AG10803 (cell line): ENCODE data around the gene PTTG1.

Experiments
- DNase-seq: peaks from one replicate; pipeline ENCODE4 v3.0.0; 2010; ENCODE audit warnings: low read depth
- H3K4me3 ChIP-seq: 2 replicates; pipeline ENCODE4 v1.5.1; 2011; ENCODE audit warnings: mild to moderate bottlenecking, low read length, control low read depth
- TF ChIP-seq, protein P1 (sequence below): conservative IDR thresholded peaks from 2 replicates; pipeline ENCODE4 v1.5.1; 2011; ENCODE audit warnings: mild to moderate bottlenecking, low read length, control low read depth, inconsistent platforms

Gene PTTG1

DNA sequence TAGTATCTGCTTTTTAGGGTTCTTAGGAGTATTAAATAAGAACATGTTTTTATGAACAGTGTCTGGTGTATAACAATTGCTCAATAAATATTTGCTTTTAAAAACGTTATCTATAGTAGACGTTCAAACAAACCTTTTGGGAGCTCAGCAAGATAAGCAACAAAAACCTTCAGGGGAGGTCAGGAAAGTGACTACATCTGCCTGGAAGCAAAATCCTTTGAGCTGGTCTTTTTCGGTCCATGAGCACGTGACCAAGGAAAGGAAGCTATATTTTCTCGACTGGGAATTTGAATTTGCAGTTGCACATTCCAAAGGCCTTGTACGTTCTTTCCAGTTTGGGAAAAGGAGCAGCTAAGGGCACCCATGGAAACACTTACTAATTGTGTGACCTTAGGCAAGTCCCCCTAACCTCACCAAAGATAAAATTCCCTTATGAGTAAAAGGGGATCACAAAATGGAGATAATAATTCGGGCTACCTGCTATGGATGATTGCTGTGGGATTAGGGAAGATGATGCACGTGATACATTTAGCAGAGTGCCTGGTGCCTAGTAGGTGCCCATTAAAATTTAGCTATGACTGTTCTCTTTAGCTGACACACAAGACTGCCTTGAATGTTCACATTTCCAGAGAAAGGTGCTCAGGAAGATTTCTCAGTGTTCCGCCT is 45.4 kb downstream of the PTTG1 start:
- no peak overlapping the region for H3K4me3 ChIP-seq
- TF ChIP-seq, protein P1, sequence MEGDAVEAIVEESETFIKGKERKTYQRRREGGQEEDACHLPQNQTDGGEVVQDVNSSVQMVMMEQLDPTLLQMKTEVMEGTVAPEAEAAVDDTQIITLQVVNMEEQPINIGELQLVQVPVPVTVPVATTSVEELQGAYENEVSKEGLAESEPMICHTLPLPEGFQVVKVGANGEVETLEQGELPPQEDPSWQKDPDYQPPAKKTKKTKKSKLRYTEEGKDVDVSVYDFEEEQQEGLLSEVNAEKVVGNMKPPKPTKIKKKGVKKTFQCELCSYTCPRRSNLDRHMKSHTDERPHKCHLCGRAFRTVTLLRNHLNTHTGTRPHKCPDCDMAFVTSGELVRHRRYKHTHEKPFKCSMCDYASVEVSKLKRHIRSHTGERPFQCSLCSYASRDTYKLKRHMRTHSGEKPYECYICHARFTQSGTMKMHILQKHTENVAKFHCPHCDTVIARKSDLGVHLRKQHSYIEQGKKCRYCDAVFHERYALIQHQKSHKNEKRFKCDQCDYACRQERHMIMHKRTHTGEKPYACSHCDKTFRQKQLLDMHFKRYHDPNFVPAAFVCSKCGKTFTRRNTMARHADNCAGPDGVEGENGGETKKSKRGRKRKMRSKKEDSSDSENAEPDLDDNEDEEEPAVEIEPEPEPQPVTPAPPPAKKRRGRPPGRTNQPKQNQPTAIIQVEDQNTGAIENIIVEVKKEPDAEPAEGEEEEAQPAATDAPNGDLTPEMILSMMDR: no peak
- DNase-seq: no peak

DNA sequence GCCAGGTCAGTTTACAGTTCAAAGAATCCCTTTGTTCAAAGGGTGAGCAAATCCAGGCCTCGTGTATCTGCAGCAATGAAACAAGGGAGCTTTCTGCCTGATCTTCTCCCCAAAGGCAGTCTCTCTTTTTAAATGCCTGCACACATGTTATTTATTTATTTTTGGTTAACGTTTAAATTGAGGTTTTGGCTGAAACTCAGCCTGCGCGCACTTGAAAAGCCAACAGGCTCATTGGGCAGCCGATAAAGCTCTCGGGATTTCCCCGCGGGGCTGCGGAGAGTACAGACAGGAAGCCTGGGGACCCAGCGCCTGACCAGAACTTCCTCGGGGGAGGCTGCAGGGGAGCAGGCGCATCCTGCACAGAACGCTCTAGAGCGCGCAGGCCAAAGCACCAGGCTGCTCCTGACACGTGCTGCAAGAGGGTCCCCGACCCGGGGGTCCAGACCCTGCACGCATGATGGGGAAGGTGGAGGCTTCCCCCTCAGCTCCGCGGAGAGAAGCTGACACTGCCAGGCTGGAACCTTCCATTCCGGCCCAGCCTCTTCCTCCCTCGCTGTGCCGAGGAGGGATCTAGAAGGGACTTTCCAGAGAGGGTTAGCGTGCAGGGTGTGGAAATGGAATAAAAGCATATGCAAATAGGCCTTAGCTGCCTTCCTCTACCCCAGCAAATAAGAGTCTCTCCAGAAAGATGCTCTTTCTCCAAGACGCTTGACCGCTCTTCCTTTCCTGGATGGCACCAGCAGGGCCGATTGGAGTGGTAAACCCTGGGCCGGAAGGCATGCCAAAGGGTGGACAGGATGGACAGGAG is 46.1 kb downstream of the PTTG1 start:
- H3K4me3 ChIP-seq: peak overlapping the region; percentile 41
- DNase-seq: peak; percentile 70

DNA sequence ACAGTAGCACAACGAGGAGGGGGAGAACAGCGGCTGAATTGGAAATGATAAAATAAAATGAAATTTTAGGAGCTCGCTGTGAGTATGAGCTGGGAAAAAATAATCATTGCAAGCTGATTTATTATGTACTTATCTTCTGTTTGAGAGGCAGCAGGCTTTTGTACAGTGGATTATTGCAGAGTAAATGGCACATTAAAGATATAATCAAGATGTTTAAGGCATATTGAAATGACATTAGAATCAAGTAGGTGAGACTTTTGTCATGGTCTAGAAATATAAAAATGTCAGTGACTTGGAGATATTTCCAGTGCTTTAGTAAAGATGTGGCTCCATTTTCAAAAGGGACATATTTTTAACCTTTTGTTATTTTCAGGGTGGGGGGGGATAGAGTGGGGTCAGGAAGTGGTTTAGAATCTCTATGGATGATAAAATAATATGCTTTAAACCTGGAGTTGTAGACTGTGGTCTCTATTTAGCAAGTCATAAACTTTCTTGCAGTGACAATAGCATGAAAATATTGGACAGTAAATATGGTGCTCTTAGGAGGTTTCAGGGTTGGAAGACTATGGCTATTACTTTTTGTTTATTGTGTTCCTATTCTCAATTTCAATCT is 46.8 kb downstream of the PTTG1 start:
- DNase-seq: no peak
- TF ChIP-seq, protein P1: no peak
- no peak overlapping the region for H3K4me3 ChIP-seq

More for the DNA sequence above, 46.1 kb downstream of the PTTG1 start:
- TF ChIP-seq, protein P1: no peak

DNA sequence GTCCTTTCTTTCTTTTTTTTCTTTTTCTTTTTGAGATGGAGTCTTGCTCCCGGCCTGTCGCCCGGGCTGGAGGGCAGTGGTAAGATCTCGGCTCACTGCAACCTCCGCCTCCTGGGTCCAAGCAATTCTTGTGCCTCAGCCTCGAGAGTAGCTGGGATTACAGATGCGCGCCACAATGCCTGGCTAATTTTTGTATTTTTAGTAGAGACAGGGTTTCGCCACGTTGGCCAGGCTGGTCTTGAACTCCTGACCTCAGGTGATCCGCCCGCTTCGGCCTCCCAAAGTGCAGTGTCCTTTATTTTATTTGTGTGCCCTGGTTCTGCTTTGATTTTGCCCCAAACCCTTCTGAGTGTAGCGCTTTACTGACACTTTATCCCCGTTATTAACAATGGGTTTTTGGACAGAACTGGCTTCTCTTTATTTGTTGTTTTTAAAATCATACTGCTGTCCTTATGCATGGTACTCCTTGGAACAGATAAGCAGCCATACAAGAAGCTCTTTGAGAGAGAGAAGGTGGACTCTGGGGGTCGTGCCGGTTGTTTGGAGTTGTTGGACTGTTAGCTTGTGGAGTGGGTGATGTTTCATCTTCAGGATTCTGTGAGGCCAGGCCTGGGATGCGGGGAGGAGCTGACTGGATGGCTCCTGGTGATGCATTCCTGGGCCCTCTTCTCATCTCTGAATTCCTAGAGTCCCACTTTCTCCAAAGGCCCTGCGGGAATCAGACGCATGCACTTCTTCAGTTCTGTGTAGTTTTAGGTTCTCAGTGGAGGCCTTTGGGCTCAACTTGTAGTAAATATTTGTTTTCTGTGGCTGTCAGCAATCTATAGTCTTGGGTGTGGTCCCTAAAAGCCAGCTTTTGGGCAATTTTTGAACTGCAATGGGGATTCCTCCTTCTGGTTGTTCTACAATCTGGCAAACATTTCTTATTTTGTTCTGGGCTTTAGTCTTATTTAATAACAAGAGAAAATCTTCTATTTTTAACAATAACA is 47.8 kb downstream of the PTTG1 start:
- DNase-seq: no peak
- no peak overlapping the region for H3K4me3 ChIP-seq
- TF ChIP-seq, protein P1: no peak

DNA sequence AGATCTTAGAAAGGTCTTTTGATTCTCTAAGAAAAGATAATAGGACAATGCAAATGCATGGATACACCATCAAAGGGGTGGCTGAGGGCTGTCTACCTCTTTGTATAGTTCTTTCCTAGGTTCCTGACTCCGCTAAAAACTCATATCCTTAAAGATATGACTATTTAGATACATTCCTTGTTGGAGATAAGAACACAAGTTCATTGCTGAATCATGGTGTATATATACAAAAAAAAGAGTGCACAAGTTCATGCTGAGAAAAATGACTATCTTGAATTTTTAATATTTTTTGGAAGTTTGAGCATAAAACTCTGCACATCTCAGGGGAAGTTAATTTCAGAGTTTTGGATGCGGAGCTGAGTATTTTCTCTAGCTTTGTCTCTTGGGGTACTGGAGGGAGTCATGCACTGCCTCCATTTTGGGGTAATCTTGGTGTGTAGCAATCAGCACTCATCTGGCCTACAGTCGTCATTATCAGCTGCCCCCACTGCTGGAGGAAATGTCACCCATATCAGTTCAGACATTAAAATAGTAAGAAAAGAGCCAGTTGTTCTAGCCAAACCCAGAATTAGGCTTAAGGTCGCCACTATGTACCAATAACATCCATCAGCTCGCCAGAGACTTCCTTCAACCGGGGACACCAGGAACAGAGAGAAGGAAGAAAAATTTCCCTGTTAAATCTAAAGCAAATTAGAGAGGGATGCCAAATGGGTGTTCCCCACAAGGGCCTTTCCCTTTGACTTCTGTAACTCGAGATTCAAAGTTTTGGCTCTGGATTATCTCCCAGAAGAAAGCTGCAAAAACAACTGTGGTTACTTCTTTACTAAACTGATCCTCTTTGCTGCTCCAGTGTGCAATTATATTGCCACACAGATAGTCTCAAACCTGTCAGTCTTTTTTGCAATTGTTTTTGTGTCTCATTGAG is 49.0 kb downstream of the PTTG1 start:
- no peak overlapping the region for H3K4me3 ChIP-seq
- TF ChIP-seq, protein P1: no peak
- DNase-seq: peak; percentile 34

DNA sequence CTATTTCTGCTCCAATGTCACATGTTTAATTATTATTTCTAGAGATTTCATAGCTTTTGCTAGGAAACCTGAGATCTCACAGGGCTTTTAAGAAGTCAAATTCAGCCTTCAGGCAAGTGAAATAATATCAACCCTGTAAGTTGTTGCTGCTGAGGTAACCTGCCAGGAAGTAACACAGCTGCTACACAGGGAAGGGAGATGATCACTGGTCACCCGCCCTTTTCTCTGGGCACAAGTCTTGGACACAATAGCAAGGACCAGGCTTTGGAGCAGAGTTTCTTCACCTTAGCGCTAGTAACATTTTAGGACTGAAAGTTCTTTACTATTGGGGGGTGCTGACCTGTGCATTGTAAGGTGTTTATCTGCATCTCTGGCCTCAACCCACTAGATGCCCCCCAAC is 50.1 kb downstream of the PTTG1 start:
- no peak overlapping the region for H3K4me3 ChIP-seq
- TF ChIP-seq, protein P1: no peak
- DNase-seq: no peak
